NB4 (cell line): ENCODE data around the gene ADAMTS8.

ENCODE experiments used
- CTCF ChIP-seq: IDR thresholded peaks from one replicate; pipeline ENCODE4 v1.5.1; 2012; ENCODE audit warnings: low read depth, low read length
- MAX ChIP-seq: IDR thresholded peaks from 2 replicates; pipeline ENCODE4 v1.6.1; 2011; ENCODE audit warnings: low read depth, low read length
- MYC ChIP-seq: IDR thresholded peaks from 2 replicates; pipeline ENCODE4 v1.6.1; 2011; ENCODE audit warnings: low read depth, low read length
- POLR2A ChIP-seq: IDR thresholded peaks from 2 replicates; pipeline ENCODE4 v1.6.1; 2011; ENCODE audit warnings: mild to moderate bottlenecking; ENCODE audit not compliant: insufficient read length; ENCODE audit errors: extremely low read depth

GRCh38 chr11:130429983-130430382 is 1.6 kb upstream of the ADAMTS8 start:
- TF ChIP-seq CTCF (no peak), POLR2A (no peak), MYC (no peak), MAX (no peak)
